ENCODE measurements around the gene RERE. TPM values are rescaled to one million over a fixed set of nuclear protein-coding genes. Genes with fewer than 3 reads are reported as not detected.
A peak's percentile ranks its signal among the peaks of the same experiment; 100 is the strongest.

RERE gene
- polyA plus RNA-seq, 3 donors, result 118 to 137 (median 129) TPM

DNA sequence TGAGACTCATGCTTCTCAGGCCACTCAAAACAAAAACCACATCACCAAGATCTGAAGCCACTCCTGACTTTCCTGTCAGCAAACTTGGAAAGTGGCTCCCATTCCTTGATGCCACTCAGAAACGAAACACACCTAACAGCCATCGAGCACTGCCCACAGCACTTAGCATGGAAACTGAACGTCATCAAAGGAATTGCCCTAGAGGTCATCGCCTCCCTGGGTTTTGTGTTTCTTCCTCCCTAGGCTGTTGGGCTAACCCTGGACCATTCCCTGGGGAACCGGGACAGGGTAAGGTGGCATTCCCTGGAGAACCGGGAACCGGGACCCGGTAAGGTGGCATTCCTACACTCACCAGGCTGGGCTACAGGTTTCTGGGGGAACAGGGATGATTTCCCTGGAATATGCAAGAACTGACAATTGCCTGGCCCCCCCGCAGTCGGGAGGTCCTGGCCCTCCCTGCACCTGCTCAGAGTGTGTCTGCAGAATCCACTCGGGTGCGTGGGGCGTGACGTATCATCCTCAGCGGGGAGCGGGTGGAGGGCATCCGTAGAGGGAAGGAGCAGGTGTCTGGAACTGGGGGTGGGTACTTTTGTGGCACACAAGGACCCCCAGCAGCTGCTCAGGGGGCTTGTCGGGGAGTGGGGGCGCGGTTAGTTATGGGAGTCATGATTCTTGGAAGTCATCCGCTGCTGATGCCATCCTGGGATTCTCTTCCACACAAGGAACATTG lies 469.2 kb downstream of the RERE start:
- DNase-seq (ENCODE audit: low read depth in 3 of 3, low spot score in 2 of 3), result no peak

DNA sequence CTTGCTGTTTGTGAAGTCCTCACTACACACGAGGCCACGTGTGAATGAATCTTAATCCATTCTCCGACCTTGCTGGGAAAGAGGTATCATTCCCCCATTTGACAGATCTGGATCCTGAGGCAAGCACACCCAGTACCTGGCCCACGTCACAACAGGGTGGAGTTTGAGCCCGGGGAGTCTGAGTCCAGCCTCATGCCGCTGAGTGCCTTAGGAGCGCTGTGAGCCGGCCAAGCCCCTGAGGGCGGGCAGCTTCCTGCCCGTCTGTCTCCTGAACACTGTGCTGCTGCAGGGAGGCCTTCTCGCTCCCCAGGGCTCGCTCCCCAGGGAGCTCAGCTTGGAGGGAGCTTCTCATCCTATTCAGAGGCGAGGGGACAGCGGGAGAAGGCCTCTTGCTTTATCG lies 469.8 kb downstream of the RERE start:
- DNase-seq (ENCODE audit: low read depth in 3 of 3, low spot score in 2 of 3), result no peak

DNA sequence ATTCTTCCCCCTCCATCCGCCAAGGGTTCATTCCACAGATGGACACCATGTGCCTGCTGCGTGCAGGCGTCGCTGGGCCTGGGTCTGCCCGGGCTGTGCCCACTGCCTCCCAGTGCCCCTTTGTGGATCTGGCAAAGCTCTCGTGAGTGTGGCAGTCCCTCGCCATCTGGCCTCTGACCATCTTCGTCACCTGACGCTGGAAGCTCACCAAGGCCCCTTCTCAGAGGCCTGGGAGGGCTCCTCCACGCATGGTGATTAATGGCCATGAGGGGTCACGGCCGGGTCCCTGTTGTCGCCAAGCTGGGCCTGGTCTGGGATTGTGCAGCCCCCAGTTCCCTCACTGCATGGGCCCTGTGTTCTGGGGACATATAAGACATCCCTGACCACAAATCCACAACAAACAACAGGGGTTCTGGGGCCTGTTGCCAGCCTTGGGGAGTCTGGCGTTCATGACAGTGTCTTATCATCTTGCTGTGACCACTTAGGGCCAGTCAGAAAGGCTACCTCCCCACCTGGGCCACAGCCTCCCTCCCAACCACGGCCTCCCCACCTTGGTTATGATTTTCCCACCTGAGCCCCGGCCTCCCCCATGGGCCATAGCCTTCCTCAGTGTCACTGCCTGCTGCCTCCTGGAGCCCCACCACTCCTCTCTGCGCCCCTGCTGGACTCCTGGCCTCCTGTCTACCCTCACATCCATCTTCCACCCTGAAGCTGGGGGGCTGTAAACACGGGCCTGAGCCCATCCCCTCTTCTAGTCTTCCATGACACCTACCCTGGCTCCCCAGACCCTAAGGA lies 471.6 kb downstream of the RERE start:
- no peak for DNase-seq (ENCODE audit: low read depth in 3 of 3, low spot score in 2 of 3)

DNA sequence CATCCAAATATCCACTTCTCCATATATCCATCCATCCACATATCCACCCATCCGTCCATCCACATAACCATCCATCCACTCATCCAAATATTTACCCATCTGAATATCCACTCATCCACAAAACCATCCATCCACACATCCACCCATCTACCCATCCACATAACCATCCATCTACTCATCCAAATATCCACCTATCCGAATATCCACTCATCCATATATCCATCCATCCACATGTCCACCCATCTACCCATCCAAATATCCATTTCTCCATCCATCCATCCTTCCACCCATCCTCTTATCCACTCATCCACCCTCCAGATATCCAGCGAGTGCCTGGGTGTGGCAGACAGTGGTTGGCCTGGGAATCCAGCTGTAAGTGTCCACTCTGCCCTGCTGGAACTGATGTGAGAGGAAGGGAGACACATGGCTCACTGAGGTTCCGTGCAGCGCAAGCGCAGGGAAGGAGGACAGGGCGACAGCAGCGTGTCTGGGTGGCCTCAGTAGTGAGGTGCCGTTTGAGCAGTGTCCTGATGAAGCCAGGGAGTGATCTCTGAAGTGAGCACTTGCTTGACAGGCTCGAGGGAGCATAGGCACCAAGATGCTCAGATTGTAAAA lies 472.4 kb downstream of the RERE start:
- no peak for DNase-seq (ENCODE audit: low read depth in 3 of 3, low spot score in 2 of 3)

DNA sequence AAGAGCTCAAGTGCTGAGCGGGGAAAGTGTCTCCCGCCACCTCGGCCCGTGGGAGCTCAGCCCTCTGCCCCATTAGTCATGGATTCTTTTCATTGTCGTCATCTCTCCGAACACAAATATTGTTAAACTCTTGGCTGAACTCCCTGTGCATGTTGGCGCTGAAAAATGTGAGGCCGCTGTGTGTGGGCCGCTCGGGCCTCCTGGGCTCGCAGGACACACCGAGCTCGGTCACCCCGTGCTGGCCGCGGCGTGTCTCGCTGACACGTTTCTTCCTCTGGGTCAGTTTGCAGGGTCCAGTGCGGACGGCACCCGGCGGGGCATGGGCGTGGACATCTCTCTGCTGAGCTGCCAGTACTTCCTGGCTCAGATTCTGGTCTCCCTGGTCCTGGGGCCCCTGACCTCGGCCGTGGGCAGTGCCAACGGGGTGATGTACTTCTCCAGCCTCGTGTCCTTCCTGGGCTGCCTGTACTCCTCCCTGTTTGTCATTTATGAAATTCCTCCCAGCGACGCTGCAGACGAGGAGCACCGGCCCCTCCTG lies 473.9 kb downstream of the RERE start:
- DNase-seq (ENCODE audit: low read depth in 3 of 3, low spot score in 2 of 3), result peak in 2 of 3 donors; percentile 60 to 68

DNA sequence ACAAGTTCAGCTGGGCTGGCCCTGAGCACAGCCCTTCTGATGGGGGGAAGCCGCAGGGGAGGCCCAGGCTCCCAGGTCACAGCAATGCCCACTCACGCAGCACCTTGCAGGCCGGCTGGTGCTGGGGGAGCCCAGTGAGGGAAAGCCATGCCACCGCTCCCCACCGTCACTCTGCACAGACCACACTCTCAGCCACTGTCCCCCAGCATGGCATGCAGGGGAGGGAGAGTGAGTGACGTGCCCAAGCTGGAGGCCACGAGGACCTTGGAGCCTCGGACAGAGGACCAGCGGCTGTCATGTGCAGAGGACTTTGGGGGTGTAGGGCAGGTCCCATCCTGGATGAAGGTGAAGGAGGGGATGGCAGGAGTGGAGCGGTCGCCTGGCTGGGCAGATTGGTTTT lies 474.4 kb downstream of the RERE start:
- no peak for DNase-seq (ENCODE audit: low read depth in 3 of 3, low spot score in 2 of 3)

DNA sequence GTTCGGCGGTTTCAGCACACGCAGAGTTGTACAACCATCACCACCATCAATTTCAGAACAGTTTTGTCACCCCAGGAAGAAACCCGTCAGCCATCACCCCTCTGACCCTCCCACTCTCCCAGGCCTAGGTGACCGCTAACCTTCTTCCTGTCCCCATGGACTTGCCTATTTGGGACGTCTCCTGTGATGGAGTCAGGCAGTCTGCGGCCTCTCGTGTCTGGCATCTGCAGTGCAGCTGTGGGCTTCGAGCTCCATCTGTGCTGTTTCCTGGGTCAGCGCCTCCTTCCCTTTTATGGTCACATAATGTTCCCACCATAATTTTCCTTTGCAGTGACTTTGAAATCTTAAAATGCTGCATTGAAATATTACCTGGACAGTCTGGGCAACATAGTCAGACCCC lies 475.1 kb downstream of the RERE start:
- DNase-seq (ENCODE audit: low read depth in 3 of 3, low spot score in 2 of 3), result no peak

DNA sequence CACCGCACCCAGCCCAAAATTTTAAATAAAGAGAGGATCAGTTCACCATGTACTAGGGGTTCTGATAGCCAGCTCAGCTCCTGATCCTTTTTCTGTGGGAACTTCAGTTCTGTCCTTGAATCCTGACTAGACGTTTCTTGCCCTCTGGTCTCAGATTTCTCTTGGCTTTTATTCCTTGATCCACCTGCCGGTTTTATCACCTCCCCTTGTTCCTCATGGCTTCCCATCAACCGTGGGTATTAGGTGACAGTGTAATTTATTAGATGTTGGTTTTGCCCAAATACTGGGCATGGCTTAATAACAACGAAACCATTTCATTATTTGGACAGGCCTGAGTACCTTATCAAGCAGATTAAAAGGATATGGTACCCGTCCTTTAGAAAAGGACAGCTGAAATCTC lies 477.0 kb downstream of the RERE start:
- DNase-seq (ENCODE audit: low read depth in 3 of 3, low spot score in 2 of 3), result no peak

DNA sequence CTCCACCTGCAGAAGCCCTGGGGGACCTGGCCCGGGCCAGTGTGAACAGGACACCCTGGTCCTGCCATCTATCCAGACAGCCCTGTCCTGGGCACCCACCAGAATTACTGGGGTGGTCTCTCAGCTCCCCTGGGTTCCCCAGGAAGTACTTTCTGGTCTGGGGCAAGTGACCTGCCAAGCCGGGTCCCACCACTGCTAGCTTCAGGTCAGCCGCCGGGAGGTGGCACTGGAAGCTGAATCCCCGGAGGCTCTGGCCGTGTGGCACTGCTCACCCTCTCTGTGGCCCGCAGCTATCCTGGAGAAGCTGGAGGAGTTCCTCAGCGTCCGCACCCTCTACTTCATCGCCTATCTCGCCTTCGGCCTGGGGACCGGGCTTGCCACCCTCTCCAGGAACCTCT lies 478.2 kb downstream of the RERE start:
- no peak for DNase-seq (ENCODE audit: low read depth in 3 of 3, low spot score in 2 of 3)

DNA sequence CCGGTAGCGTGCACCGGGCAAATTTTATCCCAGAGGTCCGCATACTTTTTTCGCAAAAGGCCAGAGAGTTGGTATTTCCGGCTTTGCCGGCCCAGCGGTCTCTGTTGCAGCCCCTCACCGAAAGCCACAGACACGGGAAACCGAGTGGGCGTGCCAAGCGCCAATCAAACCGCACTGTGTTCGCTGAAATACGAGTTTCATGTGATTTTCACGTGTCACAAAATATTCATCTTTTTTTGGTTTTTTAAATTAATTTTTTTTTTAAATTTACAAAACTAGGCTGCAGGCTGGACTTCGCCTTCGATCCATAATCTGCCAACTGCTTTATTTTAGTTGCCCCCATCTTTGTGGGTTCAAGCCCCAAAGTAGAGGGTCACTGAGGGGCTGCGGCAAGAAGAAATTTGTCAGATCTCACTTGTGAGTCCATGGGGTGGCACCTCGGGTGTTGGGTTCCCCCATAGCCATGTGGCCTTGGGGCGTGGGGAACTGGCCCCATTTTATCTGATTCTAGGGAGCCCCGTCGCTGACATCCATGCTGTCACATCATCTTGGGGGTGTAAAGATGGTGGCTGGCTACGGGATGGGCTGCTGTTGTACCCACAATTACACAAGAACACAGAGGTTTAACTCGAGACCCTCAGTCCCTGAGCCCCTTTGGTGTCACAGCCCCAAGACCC lies 478.8 kb downstream of the RERE start:
- no peak for DNase-seq (ENCODE audit: low read depth in 3 of 3, low spot score in 2 of 3)

DNA sequence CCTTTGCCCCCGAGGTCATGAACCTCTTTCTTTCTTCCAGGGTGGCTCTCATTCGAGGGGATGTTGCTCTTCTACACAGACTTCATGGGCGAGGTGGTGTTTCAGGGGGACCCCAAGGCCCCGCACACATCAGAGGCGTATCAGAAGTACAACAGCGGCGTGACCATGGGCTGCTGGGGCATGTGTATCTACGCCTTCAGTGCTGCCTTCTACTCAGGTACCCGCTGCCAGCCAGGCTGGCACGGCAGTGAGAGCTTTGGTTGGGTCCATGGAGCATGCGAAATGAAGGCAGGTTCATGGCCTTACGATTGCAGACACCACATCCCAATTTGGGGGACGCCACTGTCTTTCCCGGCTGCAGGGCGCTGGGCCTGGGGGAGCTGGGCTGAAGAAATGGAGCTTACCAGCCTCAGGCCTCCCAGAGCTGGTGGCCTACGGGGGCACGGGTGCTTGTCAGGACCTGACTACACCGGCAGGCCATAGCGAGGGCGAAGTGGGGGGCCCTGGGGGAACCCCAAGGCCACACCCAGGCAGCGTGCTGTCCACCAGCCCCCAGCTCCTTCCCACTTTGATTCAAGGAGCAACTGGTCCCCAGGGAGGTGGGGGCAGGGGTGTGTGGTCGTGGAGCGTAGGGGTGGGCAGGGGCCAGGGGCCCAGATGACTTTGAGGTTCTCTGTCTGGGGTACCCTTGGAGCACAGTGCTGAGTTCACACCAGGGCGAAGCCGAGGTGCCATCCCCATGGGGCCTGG lies 479.5 kb downstream of the RERE start:
- DNase-seq (ENCODE audit: low read depth in 3 of 3, low spot score in 2 of 3), result no peak

DNA sequence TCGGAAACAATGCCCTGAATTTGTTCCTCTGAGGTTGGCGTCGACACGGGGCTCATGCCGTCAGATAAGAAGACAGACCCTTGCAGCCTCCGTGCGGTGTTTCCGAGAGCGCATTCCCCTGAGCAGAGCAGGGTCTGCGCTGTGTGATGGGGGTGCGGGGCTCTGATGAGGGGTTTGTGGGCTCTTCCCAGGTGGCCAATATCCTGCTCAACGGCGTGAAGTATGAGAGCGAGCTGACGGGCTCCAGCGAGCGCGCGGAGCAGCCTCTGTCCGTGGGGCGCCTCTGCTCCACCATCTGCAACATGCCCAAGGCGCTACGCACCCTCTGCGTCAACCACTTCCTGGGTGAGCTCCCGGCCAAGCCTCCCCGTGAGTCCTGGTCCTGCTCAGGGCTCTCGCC lies 482.2 kb downstream of the RERE start:
- no peak for DNase-seq (ENCODE audit: low read depth in 3 of 3, low spot score in 2 of 3)

DNA sequence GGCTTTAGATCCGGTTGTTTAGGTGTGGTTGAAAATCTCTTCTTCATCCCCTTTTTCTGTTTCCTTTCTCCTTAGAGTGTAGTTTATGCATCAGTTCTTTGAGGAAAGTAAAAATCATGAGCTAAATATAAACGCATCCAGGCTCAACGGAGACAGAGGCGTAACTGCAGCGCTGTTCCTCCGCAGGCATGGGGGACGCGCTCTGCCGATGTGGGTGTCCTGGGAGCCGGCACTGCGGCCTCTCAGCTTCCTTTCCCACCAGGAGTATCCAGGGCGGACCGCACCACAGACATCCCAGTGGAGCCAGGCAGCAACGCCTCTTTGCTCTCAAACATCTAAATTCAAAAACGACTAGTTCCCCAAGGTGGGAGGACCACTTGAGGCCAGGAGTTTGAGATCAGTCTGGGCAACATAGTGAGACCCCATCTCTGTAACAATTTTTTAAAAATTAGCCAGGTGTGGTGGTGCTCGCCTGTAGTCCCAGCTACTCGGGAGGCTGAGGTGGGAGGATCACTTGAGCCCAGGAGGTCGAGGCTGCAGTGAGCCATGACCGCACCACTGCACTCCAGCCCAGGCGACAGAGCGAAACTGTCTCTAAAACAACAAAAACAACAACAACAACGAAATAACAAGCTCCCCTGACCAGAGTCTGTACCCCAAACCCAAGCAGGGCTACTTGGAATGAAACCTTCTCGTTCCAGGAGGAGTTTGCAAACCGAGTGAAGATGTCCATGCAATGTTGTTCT lies 483.2 kb downstream of the RERE start:
- no peak for DNase-seq (ENCODE audit: low read depth in 3 of 3, low spot score in 2 of 3)

DNA sequence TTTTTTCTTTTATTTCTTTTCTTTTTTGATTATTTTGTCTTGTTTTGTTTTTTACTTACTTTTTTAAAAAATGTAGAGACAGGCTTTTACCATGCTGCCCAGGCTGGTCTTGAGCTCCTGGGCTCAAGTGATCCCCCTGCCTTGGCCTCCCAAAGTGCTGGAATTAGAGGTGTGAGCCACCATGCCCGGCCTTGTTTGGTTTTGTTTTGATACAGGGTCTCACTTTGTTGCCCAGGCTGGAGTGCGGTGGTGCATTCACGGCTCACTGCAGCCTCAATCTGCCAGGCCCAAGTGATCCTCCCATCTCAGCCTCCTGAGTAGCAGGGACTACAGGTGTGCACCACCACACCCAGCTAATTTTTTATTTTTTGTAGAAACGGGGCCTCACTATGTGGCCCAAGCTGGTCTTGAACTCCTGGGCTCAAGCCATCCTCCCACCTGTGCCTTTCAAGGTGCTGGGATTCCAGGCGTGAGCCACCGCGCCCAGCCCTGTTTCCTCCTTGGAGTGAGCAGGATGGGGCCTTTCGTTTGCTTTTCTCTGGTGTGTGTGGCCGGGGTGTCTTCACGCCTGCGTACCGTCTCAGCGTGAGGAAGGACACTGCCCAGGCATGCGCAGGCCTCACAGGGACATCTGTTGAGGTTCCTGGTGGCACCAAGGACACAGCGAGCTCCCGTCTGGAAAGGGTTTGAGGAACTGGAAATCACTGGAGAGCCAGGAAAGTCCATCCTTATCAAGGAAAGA lies 484.0 kb downstream of the RERE start:
- no peak for DNase-seq (ENCODE audit: low read depth in 3 of 3, low spot score in 2 of 3)

DNA sequence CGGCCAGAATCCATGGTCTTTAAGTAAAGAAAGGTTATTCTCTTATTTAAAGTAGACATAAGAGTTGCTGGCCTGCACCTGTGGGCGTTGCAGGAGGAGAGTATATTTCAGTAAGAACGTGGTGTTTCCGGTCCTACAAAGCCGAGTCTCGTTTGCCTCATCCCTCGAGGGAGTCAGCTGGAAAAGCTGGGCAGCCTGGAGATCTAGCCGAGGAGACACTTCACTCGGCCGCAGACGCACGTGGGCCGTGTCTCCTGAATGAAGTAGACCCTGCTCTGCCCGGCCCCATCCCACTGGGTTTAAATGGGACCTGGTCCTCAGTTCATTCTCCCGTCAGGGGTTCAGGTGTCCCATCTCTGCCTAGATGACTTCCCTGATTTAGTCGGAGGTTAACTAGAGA lies 484.6 kb downstream of the RERE start:
- DNase-seq (ENCODE audit: low read depth in 3 of 3, low spot score in 2 of 3), result no peak

DNA sequence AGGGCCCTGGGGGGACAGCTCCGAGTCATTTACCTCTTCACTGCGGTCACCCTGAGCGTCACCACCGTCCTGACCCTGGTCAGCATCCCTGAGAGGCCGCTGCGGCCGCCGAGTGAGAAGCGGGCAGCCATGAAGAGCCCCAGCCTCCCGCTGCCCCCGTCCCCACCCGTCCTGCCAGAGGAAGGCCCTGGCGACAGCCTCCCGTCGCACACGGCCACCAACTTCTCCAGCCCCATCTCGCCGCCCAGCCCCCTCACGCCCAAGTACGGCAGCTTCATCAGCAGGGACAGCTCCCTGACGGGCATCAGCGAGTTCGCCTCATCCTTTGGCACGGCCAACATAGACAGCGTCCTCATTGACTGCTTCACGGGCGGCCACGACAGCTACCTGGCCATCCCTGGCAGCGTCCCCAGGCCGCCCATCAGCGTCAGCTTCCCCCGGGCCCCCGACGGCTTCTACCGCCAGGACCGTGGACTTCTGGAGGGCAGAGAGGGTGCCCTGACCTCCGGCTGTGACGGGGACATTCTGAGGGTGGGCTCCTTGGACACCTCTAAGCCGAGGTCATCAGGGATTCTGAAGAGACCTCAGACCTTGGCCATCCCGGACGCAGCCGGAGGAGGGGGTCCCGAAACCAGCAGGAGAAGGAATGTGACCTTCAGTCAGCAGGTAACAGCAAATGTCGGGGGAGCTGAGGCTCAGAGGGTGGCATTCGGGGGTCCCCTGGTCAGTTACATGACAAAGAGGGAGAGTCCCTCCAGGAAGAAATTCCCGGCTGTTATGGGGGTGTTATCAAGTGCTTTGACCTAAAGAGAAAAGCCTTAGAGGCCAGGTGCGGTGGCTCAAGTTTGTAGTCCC lies 486.9 kb downstream of the RERE start:
- no peak for DNase-seq (ENCODE audit: low read depth in 3 of 3, low spot score in 2 of 3)

DNA sequence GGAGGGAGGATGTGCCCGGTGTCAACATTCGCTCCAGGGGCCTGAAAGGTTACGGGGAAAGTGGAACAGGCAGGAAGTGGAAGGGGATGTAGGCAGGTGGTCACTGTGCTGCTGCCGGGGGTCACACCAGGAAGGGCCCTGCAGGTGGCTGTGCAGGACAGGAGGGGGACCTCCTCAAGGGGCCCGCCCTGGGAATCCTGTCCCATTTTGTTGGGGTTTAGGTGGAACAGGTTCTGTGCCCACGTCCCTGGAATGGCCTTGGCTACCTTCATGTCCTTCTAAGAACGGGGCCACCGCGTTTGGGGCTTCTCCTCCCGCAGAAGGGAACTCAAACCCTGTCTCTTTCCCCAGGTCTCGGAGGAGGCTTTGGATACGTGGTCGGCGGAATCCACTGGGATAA lies 487.6 kb downstream of the RERE start:
- DNase-seq (ENCODE audit: low read depth in 3 of 3, low spot score in 2 of 3), result no peak

DNA sequence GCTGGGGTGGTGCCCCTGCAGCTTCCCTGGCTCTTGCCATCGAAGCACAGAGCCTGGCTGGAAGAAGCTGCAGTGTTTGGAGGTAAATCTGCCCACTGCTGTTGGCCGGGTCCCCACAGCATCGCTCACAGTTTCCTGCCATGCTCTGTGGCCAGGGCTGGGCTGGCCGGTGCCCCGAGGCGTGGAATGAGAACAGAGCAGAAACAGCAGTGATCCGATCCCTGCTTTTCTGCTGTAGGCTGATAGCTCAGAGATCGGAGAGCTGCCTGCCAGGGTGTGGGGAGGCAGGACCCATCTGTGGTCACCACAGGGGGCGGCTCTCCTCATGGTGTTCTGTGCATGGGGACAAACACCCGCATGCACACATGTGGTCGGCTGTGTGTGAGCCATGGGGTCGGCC lies 488.0 kb downstream of the RERE start:
- no peak for DNase-seq (ENCODE audit: low read depth in 3 of 3, low spot score in 2 of 3)

Data from right renal cortex interstitium (tissue), 3 donors.